ENCODE measurements around the gene NOVA2.

NOVA2 gene

DNA sequence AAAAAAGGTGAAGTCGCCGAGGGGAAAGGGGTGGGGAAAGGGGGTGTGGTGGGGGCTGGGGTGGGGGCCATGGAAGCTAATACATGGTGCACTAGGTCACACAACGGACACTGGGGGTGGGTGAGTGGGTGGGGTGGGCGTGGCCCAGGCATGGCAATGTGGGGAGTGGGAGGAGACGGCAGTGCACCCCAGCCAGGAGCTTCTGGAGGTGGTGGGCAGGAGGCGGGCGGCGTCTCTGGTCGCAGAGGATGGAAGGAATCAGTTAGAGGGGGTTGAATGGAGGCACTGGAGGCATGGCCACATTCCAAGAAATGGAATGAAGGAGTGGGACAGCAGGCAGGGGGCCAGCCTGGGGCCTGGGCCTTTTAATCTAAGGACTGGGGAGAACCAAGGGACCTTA, 39.9 kb downstream of the NOVA2 start:
- Histone ChIP-seq H3K27me3 (ENCODE audit: control insufficient read depth, insufficient read depth, low read length) (peaks cover 10% of the 10 kb centered on the region), H3K36me3 (ENCODE audit: control insufficient read depth, insufficient read depth, low read length) (no peaks in the 10 kb centered on the region), H3K4me3 (ENCODE audit: low read depth, low read length) (no peak overlapping the region), H3K4me1 (ENCODE audit: control insufficient read depth, insufficient read depth, low read length) (peaks cover 2% of the 10 kb centered on the region), H3K9ac (ENCODE audit: low read depth, low read length) (no peak overlapping the region), H3K9me3 (ENCODE audit: control insufficient read depth, insufficient read depth, low read length) (no peaks in the 10 kb centered on the region)

DNA sequence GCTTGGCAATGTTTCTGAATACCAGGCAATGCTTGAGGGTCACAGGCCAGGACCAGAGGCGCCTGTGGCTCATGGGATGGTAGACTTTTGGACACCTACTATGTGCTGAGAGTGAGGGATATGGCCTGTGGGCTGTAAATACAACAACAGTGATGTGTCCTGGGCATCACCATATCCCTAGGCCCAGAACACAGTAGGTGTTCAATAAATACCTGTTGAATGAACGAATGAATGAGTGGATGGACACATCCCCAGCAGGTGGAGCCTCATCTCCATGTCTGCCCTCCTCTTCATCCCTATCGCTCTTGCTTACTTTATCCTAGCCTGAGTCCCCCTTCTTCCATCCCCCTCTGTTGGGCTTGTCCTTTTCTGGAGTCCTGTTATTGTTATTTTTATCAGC, 42.6 kb downstream of the NOVA2 start:
- Histone ChIP-seq H3K27me3 (ENCODE audit: control insufficient read depth, insufficient read depth, low read length) (peaks cover 15% of the 10 kb centered on the region), H3K9ac (ENCODE audit: low read depth, low read length) (no peak overlapping the region), H3K9me3 (ENCODE audit: control insufficient read depth, insufficient read depth, low read length) (no peaks in the 10 kb centered on the region), H3K36me3 (ENCODE audit: control insufficient read depth, insufficient read depth, low read length) (no peaks in the 10 kb centered on the region), H3K4me3 (ENCODE audit: low read depth, low read length) (no peak overlapping the region), H3K4me1 (ENCODE audit: control insufficient read depth, insufficient read depth, low read length) (peaks cover 2% of the 10 kb centered on the region)

DNA sequence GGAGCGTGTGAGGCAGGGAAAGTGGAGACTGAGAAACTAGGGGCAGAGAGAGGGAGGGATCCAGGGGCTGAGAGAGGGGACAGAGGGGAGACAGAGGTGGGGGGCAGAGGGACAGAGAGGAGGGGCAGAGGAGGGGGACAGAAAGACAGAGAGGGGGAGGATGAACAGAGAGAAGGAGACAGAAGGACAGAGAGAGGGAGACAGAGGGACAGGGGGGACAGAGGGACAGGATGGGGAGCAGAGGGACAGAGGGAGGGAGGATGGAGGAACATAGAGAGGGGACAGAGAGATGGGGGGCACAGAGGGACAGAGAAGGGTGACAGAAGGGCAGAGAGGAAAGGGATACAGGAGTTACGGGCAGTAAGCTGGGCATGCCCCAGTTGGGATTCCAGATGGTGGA, 44.4 kb downstream of the NOVA2 start:
- no peak overlapping the region for H3K4me3 ChIP-seq (ENCODE audit: low read depth, low read length)
- H3K27me3 ChIP-seq (ENCODE audit: control insufficient read depth, insufficient read depth, low read length) = peaks cover 15% of the 10 kb centered on the region
- no peaks in the 10 kb centered on the region for H3K36me3 ChIP-seq (ENCODE audit: control insufficient read depth, insufficient read depth, low read length)
- no peaks in the 10 kb centered on the region for H3K4me1 ChIP-seq (ENCODE audit: control insufficient read depth, insufficient read depth, low read length)
- H3K9me3 ChIP-seq (ENCODE audit: control insufficient read depth, insufficient read depth, low read length) = no peaks in the 10 kb centered on the region
- H3K9ac ChIP-seq (ENCODE audit: low read depth, low read length) = no peak overlapping the region

DNA sequence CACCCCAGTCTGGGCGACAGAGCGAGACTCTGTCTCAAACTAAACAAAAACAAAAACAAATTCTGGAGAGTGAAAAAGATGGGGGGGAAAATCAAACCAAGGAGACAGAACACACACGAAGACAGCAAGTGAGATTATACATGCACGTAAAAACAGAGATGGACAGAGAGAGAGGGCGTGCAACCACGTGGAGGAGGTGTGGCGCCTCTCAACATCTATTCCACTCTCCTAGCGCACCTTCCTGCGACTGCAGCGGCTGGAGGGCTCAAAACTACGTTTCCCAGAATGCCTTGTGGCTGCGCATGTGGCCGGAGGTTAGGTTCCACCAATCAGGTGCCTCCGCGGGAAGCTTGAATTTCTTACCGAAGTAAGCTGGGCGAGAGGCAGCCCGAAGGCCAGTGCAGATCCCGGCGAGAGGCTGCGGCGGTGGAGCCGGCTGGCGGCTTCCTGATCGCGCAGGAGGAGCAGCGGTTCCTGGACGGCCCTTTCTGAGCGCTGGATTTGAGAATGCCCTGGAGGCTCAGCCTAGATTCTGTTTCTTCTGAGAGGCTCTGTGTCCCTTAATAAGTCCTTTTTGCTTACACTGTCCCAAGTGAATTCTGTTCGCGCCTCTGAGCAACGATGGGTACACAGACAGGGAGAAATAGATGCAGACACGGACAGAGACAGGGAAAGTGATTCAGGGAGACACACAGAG, 46.0 kb downstream of the NOVA2 start:
- Histone ChIP-seq H3K36me3 (ENCODE audit: control insufficient read depth, insufficient read depth, low read length) (no peaks in the 10 kb centered on the region), H3K4me3 (ENCODE audit: low read depth, low read length) (peak overlapping the region; percentile 41), H3K9me3 (ENCODE audit: control insufficient read depth, insufficient read depth, low read length) (no peaks in the 10 kb centered on the region), H3K4me1 (ENCODE audit: control insufficient read depth, insufficient read depth, low read length) (no peaks in the 10 kb centered on the region), H3K27me3 (ENCODE audit: control insufficient read depth, insufficient read depth, low read length) (peaks cover 15% of the 10 kb centered on the region), H3K9ac (ENCODE audit: low read depth, low read length) (peak overlapping the region; percentile 18)

DNA sequence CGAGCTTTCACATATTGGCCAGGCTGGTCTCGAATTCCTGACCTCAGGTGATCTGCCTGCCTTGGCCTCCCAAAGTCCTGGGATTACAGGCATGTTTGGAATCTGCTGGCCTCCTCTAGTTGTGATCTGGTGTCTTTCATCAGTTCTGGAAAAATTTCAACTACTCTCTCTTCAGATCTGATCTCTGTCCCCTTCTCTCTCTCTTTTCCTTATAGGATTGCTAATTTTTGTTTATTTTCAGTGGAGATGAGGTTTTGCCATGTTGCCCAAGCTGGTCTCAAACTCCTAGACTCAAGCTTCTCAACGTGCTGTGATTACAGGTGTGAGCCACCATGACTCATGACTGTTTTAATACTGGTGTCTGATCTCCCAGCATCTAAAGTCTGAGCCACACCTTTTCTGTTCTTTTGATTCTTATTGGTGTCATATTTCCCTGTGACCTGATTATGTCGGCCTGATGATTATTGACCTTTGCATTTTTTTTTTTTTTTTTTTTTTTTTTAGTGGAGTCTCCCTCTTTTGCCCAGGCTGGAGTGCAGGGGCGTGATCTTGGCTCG, 48.7 kb downstream of the NOVA2 start:
- no peaks in the 10 kb centered on the region for H3K36me3 ChIP-seq (ENCODE audit: control insufficient read depth, insufficient read depth, low read length)
- no peak overlapping the region for H3K9ac ChIP-seq (ENCODE audit: low read depth, low read length)
- H3K27me3 ChIP-seq (ENCODE audit: control insufficient read depth, insufficient read depth, low read length) = peaks cover 12% of the 10 kb centered on the region
- H3K4me1 ChIP-seq (ENCODE audit: control insufficient read depth, insufficient read depth, low read length) = no peaks in the 10 kb centered on the region
- H3K4me3 ChIP-seq (ENCODE audit: low read depth, low read length) = no peak overlapping the region
- no peaks in the 10 kb centered on the region for H3K9me3 ChIP-seq (ENCODE audit: control insufficient read depth, insufficient read depth, low read length)

DNA sequence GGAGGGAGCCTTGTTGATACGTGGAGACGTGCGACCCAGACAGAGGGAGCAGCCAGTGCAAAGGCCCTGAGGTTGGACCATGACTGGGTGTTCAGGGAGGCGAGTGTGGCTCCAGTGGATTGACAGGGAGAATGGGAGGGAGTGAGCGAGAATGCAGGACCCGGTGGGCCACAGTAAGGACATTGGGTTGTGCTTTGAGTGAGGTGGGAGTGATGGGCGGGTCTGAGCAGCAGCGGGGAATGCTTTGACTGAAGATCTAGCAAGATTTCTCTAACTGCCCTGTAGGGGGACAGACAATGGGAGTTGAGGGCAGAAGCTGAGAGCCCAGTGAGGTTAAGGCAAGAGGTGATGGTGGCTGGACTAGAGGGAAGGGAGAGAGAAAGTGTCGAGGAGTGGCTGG, 51.4 kb downstream of the NOVA2 start:
- no peaks in the 10 kb centered on the region for H3K9me3 ChIP-seq (ENCODE audit: control insufficient read depth, insufficient read depth, low read length)
- no peaks in the 10 kb centered on the region for H3K27me3 ChIP-seq (ENCODE audit: control insufficient read depth, insufficient read depth, low read length)
- H3K36me3 ChIP-seq (ENCODE audit: control insufficient read depth, insufficient read depth, low read length) = no peaks in the 10 kb centered on the region
- H3K9ac ChIP-seq (ENCODE audit: low read depth, low read length) = no peak overlapping the region
- H3K4me3 ChIP-seq (ENCODE audit: low read depth, low read length) = no peak overlapping the region
- H3K4me1 ChIP-seq (ENCODE audit: control insufficient read depth, insufficient read depth, low read length) = no peaks in the 10 kb centered on the region

DNA sequence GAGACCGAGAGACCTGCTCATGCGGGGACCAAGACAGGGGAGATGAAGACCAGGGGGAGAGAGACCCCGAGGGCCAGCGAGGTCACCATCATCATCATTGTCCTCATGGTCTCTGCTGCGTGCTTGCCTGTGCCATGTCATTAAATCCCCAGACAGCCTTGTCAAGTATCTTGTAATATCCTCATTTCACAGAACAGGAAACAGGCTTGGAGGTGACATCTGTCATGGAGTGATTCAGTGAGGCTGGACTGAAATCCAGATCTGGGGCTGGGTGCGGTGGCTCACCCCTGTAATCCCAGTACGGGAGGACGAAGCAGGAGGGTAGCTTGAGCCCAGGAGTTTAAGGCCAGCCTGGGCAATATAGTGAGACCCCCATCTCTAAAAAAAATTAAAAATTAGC, 53.2 kb downstream of the NOVA2 start:
- Histone ChIP-seq H3K9me3 (ENCODE audit: control insufficient read depth, insufficient read depth, low read length) (no peaks in the 10 kb centered on the region), H3K4me1 (ENCODE audit: control insufficient read depth, insufficient read depth, low read length) (no peaks in the 10 kb centered on the region), H3K27me3 (ENCODE audit: control insufficient read depth, insufficient read depth, low read length) (no peaks in the 10 kb centered on the region), H3K9ac (ENCODE audit: low read depth, low read length) (no peak overlapping the region), H3K4me3 (ENCODE audit: low read depth, low read length) (no peak overlapping the region), H3K36me3 (ENCODE audit: control insufficient read depth, insufficient read depth, low read length) (no peaks in the 10 kb centered on the region)

DNA sequence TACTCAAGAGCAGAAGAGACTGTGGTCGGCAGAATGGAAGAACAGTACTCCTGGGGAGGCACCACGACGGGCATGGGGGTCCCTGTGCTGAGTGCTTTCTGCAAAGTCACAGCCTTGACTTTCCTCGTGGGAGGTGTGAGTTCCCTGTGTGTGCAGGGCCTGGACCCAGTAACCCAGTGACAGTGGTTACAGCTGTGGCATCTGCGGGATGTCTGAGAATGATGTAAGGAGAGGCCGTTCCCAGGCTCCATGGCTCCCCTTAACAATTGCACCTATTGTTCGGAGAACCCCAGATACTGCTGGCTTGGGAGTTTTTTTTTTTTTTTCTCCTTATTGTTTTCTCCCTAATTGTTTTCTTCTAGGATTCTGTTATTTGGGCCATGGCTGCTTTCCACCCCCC, 54.0 kb downstream of the NOVA2 start:
- Histone ChIP-seq H3K27me3 (ENCODE audit: control insufficient read depth, insufficient read depth, low read length) (no peaks in the 10 kb centered on the region), H3K9ac (ENCODE audit: low read depth, low read length) (no peak overlapping the region), H3K36me3 (ENCODE audit: control insufficient read depth, insufficient read depth, low read length) (no peaks in the 10 kb centered on the region), H3K4me1 (ENCODE audit: control insufficient read depth, insufficient read depth, low read length) (no peaks in the 10 kb centered on the region), H3K9me3 (ENCODE audit: control insufficient read depth, insufficient read depth, low read length) (no peaks in the 10 kb centered on the region), H3K4me3 (ENCODE audit: low read depth, low read length) (no peak overlapping the region)

DNA sequence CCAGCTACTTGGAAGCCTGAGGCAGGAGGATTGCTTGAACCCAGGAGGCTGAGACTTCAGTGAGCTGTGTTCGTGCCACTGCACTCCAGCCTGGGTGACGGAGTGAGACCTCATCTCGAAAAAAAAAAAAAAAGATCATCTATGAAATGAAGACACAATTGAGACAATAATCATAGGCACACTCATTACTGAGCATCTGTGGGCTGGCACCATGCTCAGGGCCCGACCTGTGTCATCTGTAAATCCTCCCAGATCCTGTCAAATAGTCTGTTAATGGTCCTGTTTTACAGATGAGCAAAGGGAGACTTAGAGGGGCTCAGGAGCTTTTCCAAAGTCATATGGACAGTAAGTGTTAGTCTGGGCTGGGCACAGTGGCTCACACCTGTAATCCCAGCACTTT, 54.9 kb downstream of the NOVA2 start:
- Histone ChIP-seq H3K36me3 (ENCODE audit: control insufficient read depth, insufficient read depth, low read length) (no peaks in the 10 kb centered on the region), H3K4me3 (ENCODE audit: low read depth, low read length) (no peak overlapping the region), H3K9ac (ENCODE audit: low read depth, low read length) (no peak overlapping the region), H3K9me3 (ENCODE audit: control insufficient read depth, insufficient read depth, low read length) (no peaks in the 10 kb centered on the region), H3K4me1 (ENCODE audit: control insufficient read depth, insufficient read depth, low read length) (no peaks in the 10 kb centered on the region), H3K27me3 (ENCODE audit: control insufficient read depth, insufficient read depth, low read length) (no peaks in the 10 kb centered on the region)

DNA sequence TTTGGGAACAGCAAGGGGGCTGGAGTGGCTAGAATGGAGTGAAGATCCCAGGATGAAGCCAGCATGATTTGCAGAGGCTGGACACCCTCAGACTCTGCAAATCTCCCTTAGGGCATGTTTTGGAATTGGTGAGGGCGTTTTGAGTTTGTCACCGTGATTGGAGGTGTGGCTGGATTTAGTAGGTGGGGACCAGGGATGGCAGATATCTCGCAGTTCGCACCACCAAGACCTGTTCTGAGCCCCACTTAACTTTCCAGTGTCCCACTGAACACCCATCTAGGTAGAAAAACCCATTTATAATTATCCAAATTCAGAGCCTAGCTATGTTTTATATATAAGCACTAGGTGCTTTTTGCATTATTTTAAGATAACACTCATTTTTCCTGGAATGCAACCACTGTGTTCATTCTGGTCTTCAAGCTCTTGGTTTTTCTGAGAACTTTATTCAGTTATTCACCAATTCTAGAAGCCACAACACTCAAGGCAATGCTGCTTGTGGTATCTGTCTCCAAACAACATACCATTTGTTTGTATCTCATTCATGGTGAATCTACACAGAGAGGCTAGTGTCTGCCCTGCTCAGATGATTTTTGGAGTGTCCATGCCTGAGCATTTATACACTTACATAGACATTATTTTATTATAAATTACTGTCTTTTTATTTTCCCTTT, 56.1 kb downstream of the NOVA2 start:
- Histone ChIP-seq H3K36me3 (ENCODE audit: control insufficient read depth, insufficient read depth, low read length) (no peaks in the 10 kb centered on the region), H3K4me3 (ENCODE audit: low read depth, low read length) (no peak overlapping the region), H3K4me1 (ENCODE audit: control insufficient read depth, insufficient read depth, low read length) (no peaks in the 10 kb centered on the region), H3K9ac (ENCODE audit: low read depth, low read length) (no peak overlapping the region), H3K9me3 (ENCODE audit: control insufficient read depth, insufficient read depth, low read length) (no peaks in the 10 kb centered on the region), H3K27me3 (ENCODE audit: control insufficient read depth, insufficient read depth, low read length) (no peaks in the 10 kb centered on the region)

DNA sequence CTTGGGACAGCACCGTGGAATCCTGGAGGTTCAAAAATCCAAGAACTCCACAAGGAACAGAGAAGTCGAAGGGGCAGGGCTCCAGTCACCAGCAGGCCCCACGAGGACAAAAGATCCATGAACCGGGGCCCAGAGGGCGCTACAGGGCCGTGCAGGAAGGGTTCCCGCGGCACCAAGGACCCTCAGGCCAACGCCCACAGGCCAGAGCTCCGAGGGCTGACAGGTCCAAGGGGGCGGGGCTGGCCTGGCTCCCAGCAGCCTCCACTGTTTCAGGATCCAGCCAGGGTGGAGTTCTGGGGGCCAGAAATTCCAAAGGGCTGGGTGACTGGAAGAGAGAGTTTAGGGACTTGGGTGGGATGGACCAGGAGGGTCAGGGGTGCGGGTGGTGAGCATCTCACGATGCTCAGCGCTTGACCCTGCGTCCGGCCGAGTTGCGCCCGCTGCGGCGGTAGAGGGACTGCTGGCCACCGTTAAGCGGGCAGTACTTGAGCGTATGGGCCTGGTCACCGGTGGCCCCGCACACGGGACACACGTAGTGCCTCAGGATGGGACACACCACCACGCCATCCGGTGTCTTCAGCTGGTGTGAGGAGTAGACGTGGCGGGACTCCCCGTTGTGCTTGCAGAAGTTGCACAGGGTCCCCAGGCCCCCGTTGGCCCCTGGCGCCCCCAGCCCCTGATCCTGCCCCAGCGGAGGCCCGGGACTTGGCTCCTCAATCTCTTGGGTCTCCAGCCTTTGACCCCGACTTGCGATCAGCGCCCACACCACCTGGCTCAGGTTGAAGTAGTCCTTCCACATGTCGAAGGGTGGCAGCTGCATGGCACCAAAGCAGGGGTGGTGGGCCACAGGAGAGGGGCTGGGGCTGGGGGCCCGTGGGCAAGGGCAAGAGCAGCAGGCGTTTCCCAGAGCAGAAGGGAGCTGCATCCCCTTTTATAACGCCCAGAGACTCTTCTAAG, 59.5 kb downstream of the NOVA2 start, which contains the start of gene NANOS2:
Gene NANOS2, minus strand, starts transcription at position 905 of the 957 bp plus-strand sequence. Its CDS starts 85 bp downstream, at position 820.
- Histone ChIP-seq H3K27me3 (ENCODE audit: control insufficient read depth, insufficient read depth, low read length) (no peaks in the 10 kb centered on the region), H3K4me3 (ENCODE audit: low read depth, low read length) (no peak within 1 kb of the TSS), H3K9me3 (ENCODE audit: control insufficient read depth, insufficient read depth, low read length) (no peaks in the 10 kb centered on the region), H3K9ac (ENCODE audit: low read depth, low read length) (no peak within 1 kb of the TSS), H3K4me1 (ENCODE audit: control insufficient read depth, insufficient read depth, low read length) (no peaks in the 10 kb centered on the region), H3K36me3 (ENCODE audit: control insufficient read depth, insufficient read depth, low read length) (no peaks in the 10 kb centered on the region)
